DND-41 (cell line): ENCODE measurements around the gene CACNA1I.

ENCODE experiments used
- ATAC-seq: fragments of 200-7000 bp; cut with Tn5 transposase; 3 replicates; pipeline ENCODE4 v1.9.1; 2021; ENCODE audit warnings: low read depth; ENCODE audit not compliant: insufficient read depth
- DNase-seq: peaks from one replicate; pipeline ENCODE4 v3.0.0-alpha.2; 2020
- H2AFZ ChIP-seq: 2 replicates; pipeline ENCODE4 v1.6.0; 2012; ENCODE audit warnings: low read depth, low read length
- H3K27ac ChIP-seq: 2 replicates; pipeline ENCODE4 v1.5.1; 2012; ENCODE audit warnings: low read length, inconsistent platforms
- H3K27me3 ChIP-seq: fragments of 200-600 bp; sonication (generic); 2 replicates; pipeline ENCODE4 v1.6.0; 2012; ENCODE audit warnings: low read length, mild to moderate bottlenecking, inconsistent platforms; ENCODE audit not compliant: insufficient read depth, poor library complexity
- H3K36me3 ChIP-seq: 2 replicates; pipeline ENCODE4 v1.5.1; 2012; ENCODE audit warnings: low read length, inconsistent platforms; ENCODE audit not compliant: insufficient read depth
- H3K4me1 ChIP-seq: 2 replicates; pipeline ENCODE4 v1.5.1; 2012; ENCODE audit warnings: mild to moderate bottlenecking, low read length; ENCODE audit not compliant: insufficient read depth
- H3K4me2 ChIP-seq: 2 replicates; pipeline ENCODE4 v1.6.0; 2012; ENCODE audit warnings: mild to moderate bottlenecking, moderate library complexity, low read length, inconsistent platforms; ENCODE audit not compliant: insufficient read depth
- H3K4me3 ChIP-seq, 2 experiments: fragments of 200-600 bp in 1 of 2; shearing (Covaris generic) in 1 of 2; 2 replicates each; pipeline ENCODE4 v1.5.1; 2012 to 2016; ENCODE audit warnings: inconsistent platforms in 2 of 2, low read length in 2 of 2, mild to moderate bottlenecking in 2 of 2, low read depth in 1 of 2, moderate library complexity in 1 of 2
- H3K79me2 ChIP-seq: 2 replicates; pipeline ENCODE4 v1.6.0; 2012; ENCODE audit warnings: low read length, inconsistent platforms; ENCODE audit not compliant: insufficient read depth
- H3K9ac ChIP-seq: 2 replicates; pipeline ENCODE4 v1.6.0; 2012; ENCODE audit warnings: low read depth, mild to moderate bottlenecking, inconsistent platforms, low read length, moderate library complexity
- H3K9me3 ChIP-seq: 2 replicates; pipeline ENCODE4 v1.5.1; 2012; ENCODE audit warnings: low read length, moderate library complexity, mild to moderate bottlenecking, inconsistent platforms; ENCODE audit not compliant: insufficient read depth, severe bottlenecking
- H4K20me1 ChIP-seq: 2 replicates; pipeline ENCODE4 v1.6.0; 2012; ENCODE audit warnings: low read length; ENCODE audit not compliant: insufficient read depth
- EZH2 ChIP-seq: IDR thresholded peaks from 3 replicates; pipeline ENCODE4 v1.6.1; 2012; ENCODE audit warnings: borderline replicate concordance, low read depth, mild to moderate bottlenecking, moderate library complexity, low read length, inconsistent platforms; ENCODE audit not compliant: severe bottlenecking
- TF ChIP-seq, protein P1 (sequence below): IDR thresholded peaks from 2 replicates; pipeline ENCODE4 v1.5.1; 2012; ENCODE audit warnings: borderline replicate concordance, low read length, moderate library complexity, mild to moderate bottlenecking; ENCODE audit not compliant: poor library complexity, severe bottlenecking; ENCODE audit errors: extremely low read depth

Gene CACNA1I

DNA sequence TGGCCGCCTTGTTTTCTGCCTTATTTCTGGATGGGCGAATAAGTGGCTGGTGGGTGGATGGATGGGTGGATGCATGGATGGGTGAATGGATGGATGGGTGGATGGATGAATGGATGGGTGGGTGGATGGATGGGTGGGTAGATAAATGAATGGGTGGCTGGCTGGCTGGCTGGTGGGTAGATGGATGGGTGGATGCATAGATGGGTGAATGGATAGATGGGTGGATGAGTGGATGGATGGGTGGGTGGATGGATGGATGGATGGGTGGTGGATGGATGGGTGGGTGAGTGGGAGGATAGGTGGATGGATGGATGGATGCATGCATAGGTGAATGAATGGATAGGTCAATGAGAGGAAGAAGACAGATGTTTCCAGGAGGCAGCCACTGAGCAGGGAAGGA lies 98.9 kb downstream of the CACNA1I start:
- Histone ChIP-seq H3K4me1 (no peaks in the 10 kb centered on the region), H3K9me3 (peaks cover 20% of the 10 kb centered on the region), H2AFZ (no peak overlapping the region), H4K20me1 (no peaks in the 10 kb centered on the region), H3K4me2 (no peak overlapping the region), H3K79me2 (no peaks in the 10 kb centered on the region), H3K27me3 (no peaks in the 10 kb centered on the region), H3K27ac (no peak overlapping the region), H3K9ac (no peak overlapping the region), H3K36me3 (no peaks in the 10 kb centered on the region), H3K4me3 (no peak overlapping the region)
- DNase-seq (no peak), ATAC-seq (no peak)
- TF ChIP-seq, protein P1, sequence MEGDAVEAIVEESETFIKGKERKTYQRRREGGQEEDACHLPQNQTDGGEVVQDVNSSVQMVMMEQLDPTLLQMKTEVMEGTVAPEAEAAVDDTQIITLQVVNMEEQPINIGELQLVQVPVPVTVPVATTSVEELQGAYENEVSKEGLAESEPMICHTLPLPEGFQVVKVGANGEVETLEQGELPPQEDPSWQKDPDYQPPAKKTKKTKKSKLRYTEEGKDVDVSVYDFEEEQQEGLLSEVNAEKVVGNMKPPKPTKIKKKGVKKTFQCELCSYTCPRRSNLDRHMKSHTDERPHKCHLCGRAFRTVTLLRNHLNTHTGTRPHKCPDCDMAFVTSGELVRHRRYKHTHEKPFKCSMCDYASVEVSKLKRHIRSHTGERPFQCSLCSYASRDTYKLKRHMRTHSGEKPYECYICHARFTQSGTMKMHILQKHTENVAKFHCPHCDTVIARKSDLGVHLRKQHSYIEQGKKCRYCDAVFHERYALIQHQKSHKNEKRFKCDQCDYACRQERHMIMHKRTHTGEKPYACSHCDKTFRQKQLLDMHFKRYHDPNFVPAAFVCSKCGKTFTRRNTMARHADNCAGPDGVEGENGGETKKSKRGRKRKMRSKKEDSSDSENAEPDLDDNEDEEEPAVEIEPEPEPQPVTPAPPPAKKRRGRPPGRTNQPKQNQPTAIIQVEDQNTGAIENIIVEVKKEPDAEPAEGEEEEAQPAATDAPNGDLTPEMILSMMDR: no peak
- no peak for TF ChIP-seq EZH2

DNA sequence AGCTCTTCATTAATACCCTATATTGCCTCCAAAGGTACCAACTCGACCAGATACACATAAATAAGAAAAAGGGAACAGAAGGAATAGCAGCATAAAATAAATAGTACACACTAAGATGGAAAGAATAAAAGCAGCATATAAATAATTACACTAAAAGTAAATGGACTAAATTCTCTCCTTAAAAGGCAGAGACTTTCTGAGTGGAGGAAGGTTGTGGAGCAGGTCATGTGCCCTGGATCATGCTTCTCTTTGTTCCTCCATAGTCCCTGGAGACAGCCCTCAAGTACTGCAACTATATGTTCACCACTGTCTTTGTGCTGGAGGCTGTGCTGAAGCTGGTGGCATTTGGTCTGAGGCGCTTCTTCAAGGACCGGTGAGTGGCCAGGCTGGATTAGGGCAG lies 101.4 kb downstream of the CACNA1I start:
- H3K4me1 ChIP-seq: no peaks in the 10 kb centered on the region
- no peak overlapping the region for H3K27ac ChIP-seq
- no peak overlapping the region for H3K9ac ChIP-seq
- DNase-seq (no peak), ATAC-seq (no peak)
- no peaks in the 10 kb centered on the region for H3K79me2 ChIP-seq
- H2AFZ ChIP-seq: no peak overlapping the region
- peaks cover 20% of the 10 kb centered on the region for H3K9me3 ChIP-seq
- no peaks in the 10 kb centered on the region for H3K36me3 ChIP-seq
- no peak overlapping the region for H3K4me3 ChIP-seq
- no peaks in the 10 kb centered on the region for H3K27me3 ChIP-seq
- no peak overlapping the region for H3K4me2 ChIP-seq
- no peaks in the 10 kb centered on the region for H4K20me1 ChIP-seq
- no peak for TF ChIP-seq EZH2

- DNase-seq (no peak), ATAC-seq (no peak)
- H3K4me3 ChIP-seq: no peak overlapping the region
- peaks cover 20% of the 10 kb centered on the region for H3K9me3 ChIP-seq
- no peaks in the 10 kb centered on the region for H3K4me1 ChIP-seq
- H3K4me2 ChIP-seq: no peak overlapping the region
- TF ChIP-seq, protein P1: no peak
- no peak for TF ChIP-seq EZH2
- H3K27me3 ChIP-seq: no peaks in the 10 kb centered on the region
- H3K9ac ChIP-seq: no peak overlapping the region
- H3K36me3 ChIP-seq: no peaks in the 10 kb centered on the region
- H3K27ac ChIP-seq: no peak overlapping the region
- no peak overlapping the region for H2AFZ ChIP-seq
- H3K79me2 ChIP-seq: no peaks in the 10 kb centered on the region
- no peaks in the 10 kb centered on the region for H4K20me1 ChIP-seq
Measured at GRCh38 chr22:39674536-39674935, 104.0 kb downstream of the CACNA1I start.

GRCh38 chr22:39675947-39676346 lies 105.4 kb downstream of the CACNA1I start:
- no peaks in the 10 kb centered on the region for H3K4me1 ChIP-seq
- no peak for TF ChIP-seq EZH2
- TF ChIP-seq, protein P1: no peak
- peaks cover 18% of the 10 kb centered on the region for H3K9me3 ChIP-seq
- no peaks in the 10 kb centered on the region for H3K36me3 ChIP-seq
- H3K27ac ChIP-seq: no peak overlapping the region
- H3K4me3 ChIP-seq: no peak overlapping the region
- DNase-seq: no peak
- H3K4me2 ChIP-seq: no peak overlapping the region
- no peaks in the 10 kb centered on the region for H3K79me2 ChIP-seq
- no peak overlapping the region for H2AFZ ChIP-seq
- H3K9ac ChIP-seq: no peak overlapping the region
- H4K20me1 ChIP-seq: no peaks in the 10 kb centered on the region
- H3K27me3 ChIP-seq: no peaks in the 10 kb centered on the region
- no peak for ATAC-seq
